Measurements from ENCODE around the gene TIGD7. TPM values are rescaled to one million over a fixed set of nuclear protein-coding genes. Genes with fewer than 3 reads are reported as not detected.
A peak's percentile ranks its signal among the peaks of the same experiment; 100 is the strongest.

The TIGD7 gene
- total RNA-seq, 3 donors from 2014 or later = 1.6 to 7.5 (median 3.3) TPM

- H3K4me3 ChIP-seq = no peak overlapping the region
- H3K4me1 ChIP-seq (ENCODE audit: low read depth) = peaks cover under 1% of the 10 kb centered on the region
- no peak for ATAC-seq
- TF ChIP-seq CTCF (IDR thresholded peaks at IDR 0.05) = no peak
- peaks cover 86% of the 10 kb centered on the region for H3K9me3 ChIP-seq
- no peak for DNase-seq
- H3K36me3 ChIP-seq (ENCODE audit: low read depth) = peaks cover 25% of the 10 kb centered on the region
- intact Hi-C loops (cut with DNase I, micrococcal nuclease) = no loop called here
Observed at GRCh38 chr16:3289998-3290673, 15.1 kb downstream of the TIGD7 start.

GRCh38 chr16:3285131-3285530 lies 20.1 kb downstream of the TIGD7 start:
- peaks cover 12% of the 10 kb centered on the region for H3K36me3 ChIP-seq (ENCODE audit: low read depth)
- H3K9me3 ChIP-seq = peaks cover 37% of the 10 kb centered on the region
- no peak for DNase-seq
- peaks cover 16% of the 10 kb centered on the region for H3K4me1 ChIP-seq (ENCODE audit: low read depth)
- TF ChIP-seq CTCF (IDR thresholded peaks at IDR 0.05) = no peak
- H3K4me3 ChIP-seq = no peak overlapping the region
- ATAC-seq = no peak
- intact Hi-C loops (cut with DNase I, micrococcal nuclease) = no loop called here

- peak in 2 of 3 donors; percentile 25 to 69 for DNase-seq
- Histone ChIP-seq H3K36me3 (ENCODE audit: low read depth) (no peaks in the 10 kb centered on the region), H3K4me1 (ENCODE audit: low read depth) (peaks cover 16% of the 10 kb centered on the region), H3K9me3 (peaks cover 24% of the 10 kb centered on the region), H3K4me3 (peak overlapping the region; percentile 93)
- TF ChIP-seq CTCF (IDR thresholded peaks at IDR 0.05) = no peak
- ATAC-seq = no peak
- intact Hi-C loops (cut with DNase I, micrococcal nuclease) = no loop called here
Observed at GRCh38 chr16:3283543-3284447, 21.4 kb downstream of the TIGD7 start.

- H3K4me3 ChIP-seq = peak within 1 kb of the TSS; percentile 93
- no peaks in the 10 kb centered on the region for H3K36me3 ChIP-seq (ENCODE audit: low read depth)
- peaks cover 15% of the 10 kb centered on the region for H3K9me3 ChIP-seq
- peak; percentile 97 for DNase-seq
- peak; percentile 96 for ATAC-seq
- TF ChIP-seq CTCF (IDR thresholded peaks at IDR 0.05) = no peak
- intact Hi-C loops (cut with DNase I, micrococcal nuclease) = no loop called here
- H3K4me1 ChIP-seq (ENCODE audit: low read depth) = peaks cover 16% of the 10 kb centered on the region
Observed at GRCh38 chr16:3282730-3283542, 22.3 kb downstream of the TIGD7 start, which contains the start of gene ZNF263. Gene ZNF263 (plus strand): TSS chr16:3283491. CDS start chr16:3283819, 328 bp downstream.

GRCh38 chr16:3282103-3282729 lies 23.0 kb downstream of the TIGD7 start:
- peaks cover 15% of the 10 kb centered on the region for H3K9me3 ChIP-seq
- TF ChIP-seq CTCF (IDR thresholded peaks at IDR 0.05) = no peak
- intact Hi-C loops (cut with DNase I, micrococcal nuclease) = no loop called here
- H3K4me3 ChIP-seq = peak overlapping the region; percentile 93
- H3K36me3 ChIP-seq (ENCODE audit: low read depth) = no peaks in the 10 kb centered on the region
- DNase-seq = no peak
- ATAC-seq = peak; percentile 48
- H3K4me1 ChIP-seq (ENCODE audit: low read depth) = peaks cover 16% of the 10 kb centered on the region
